ENCODE measurements around the gene SELENOK.

SELENOK gene

GRCh38 chr3:53902711-53903110 lies 11.1 kb upstream of the SELENOK start:
- Histone ChIP-seq H3K4me2 (ENCODE audit: low read length) (no peak overlapping the region), H3K4ac (ENCODE audit: low read depth, low read length) (no peak overlapping the region), H2BK12ac (ENCODE audit: low read length) (no peak overlapping the region), H3K9ac (ENCODE audit: low read length) (no peak overlapping the region), H3K79me2 (ENCODE audit: control insufficient read depth, insufficient read depth, low read length, poor library complexity) (no peaks in the 10 kb centered on the region), H4K91ac (ENCODE audit: low read depth, low read length) (no peak overlapping the region), H3K27ac (ENCODE audit: low read depth, low read length) (no peak overlapping the region), H3K36me3 (ENCODE audit: control insufficient read depth in 1 of 2, insufficient read depth in 2 of 2, low read length in 2 of 2) (no peaks in the 10 kb centered on the region), H3K9me3 (ENCODE audit: insufficient read depth, low read depth, low read length) (no peaks in the 10 kb centered on the region), H4K12ac (ENCODE audit: low read depth, low read length) (no peak overlapping the region), H3K79me1 (ENCODE audit: low read length) (no peaks in the 10 kb centered on the region), H4K8ac (ENCODE audit: low read depth, low read length) (no peak overlapping the region), H3K23ac (ENCODE audit: low read length) (no peak overlapping the region), H3K14ac (ENCODE audit: low read length) (no peak overlapping the region), H2BK5ac (ENCODE audit: low read depth, low read length, poor library complexity) (no peak overlapping the region), H2AFZ (ENCODE audit: insufficient read depth, low read length, poor library complexity) (no peak overlapping the region), H3K18ac (ENCODE audit: low read length) (no peak overlapping the region), H2BK120ac (ENCODE audit: insufficient read depth, low read length, poor library complexity) (no peak overlapping the region), H2AK5ac (ENCODE audit: low read length) (no peak overlapping the region), H3K4me1 (ENCODE audit: control insufficient read depth in 1 of 2, insufficient read depth in 2 of 2, low read length in 2 of 2) (no peaks in the 10 kb centered on the region), H3K27me3 (ENCODE audit: insufficient read depth, low read length) (no peaks in the 10 kb centered on the region), H3K4me3 (ENCODE audit: low read depth, low read length) (no peak overlapping the region)
- no CpG with 5 or more reads among the region's 5 CpGs for WGBS (ENCODE audit: extremely low coverage, insufficient coverage, insufficient read length)
- peak; percentile 73 to 84 for DNase-seq

GRCh38 chr3:53902067-53902466 lies 10.4 kb upstream of the SELENOK start:
- Histone ChIP-seq H3K79me2 (ENCODE audit: control insufficient read depth, insufficient read depth, low read length, poor library complexity) (no peaks in the 10 kb centered on the region), H3K4ac (ENCODE audit: low read depth, low read length) (no peak overlapping the region), H3K27me3 (ENCODE audit: insufficient read depth, low read length) (no peaks in the 10 kb centered on the region), H3K14ac (ENCODE audit: low read length) (no peak overlapping the region), H4K8ac (ENCODE audit: low read depth, low read length) (no peak overlapping the region), H3K23ac (ENCODE audit: low read length) (no peak overlapping the region), H3K9me3 (ENCODE audit: insufficient read depth, low read depth, low read length) (no peaks in the 10 kb centered on the region), H4K12ac (ENCODE audit: low read depth, low read length) (no peak overlapping the region), H3K4me1 (ENCODE audit: control insufficient read depth in 1 of 2, insufficient read depth in 2 of 2, low read length in 2 of 2) (no peaks in the 10 kb centered on the region), H2AFZ (ENCODE audit: insufficient read depth, low read length, poor library complexity) (no peak overlapping the region), H2BK5ac (ENCODE audit: low read depth, low read length, poor library complexity) (no peak overlapping the region), H2BK12ac (ENCODE audit: low read length) (no peak overlapping the region), H3K4me3 (ENCODE audit: low read depth, low read length) (no peak overlapping the region), H4K91ac (ENCODE audit: low read depth, low read length) (no peak overlapping the region), H3K4me2 (ENCODE audit: low read length) (no peak overlapping the region), H2BK120ac (ENCODE audit: insufficient read depth, low read length, poor library complexity) (no peak overlapping the region), H2AK5ac (ENCODE audit: low read length) (no peak overlapping the region), H3K79me1 (ENCODE audit: low read length) (no peaks in the 10 kb centered on the region), H3K27ac (ENCODE audit: low read depth, low read length) (no peak overlapping the region), H3K9ac (ENCODE audit: low read length) (no peak overlapping the region), H3K36me3 (ENCODE audit: control insufficient read depth in 1 of 2, insufficient read depth in 2 of 2, low read length in 2 of 2) (no peaks in the 10 kb centered on the region), H3K18ac (ENCODE audit: low read length) (no peak overlapping the region)
- no CpG with 5 or more reads among the region's 1 CpG for WGBS (ENCODE audit: extremely low coverage, insufficient coverage, insufficient read length)
- DNase-seq = no peak

DNA sequence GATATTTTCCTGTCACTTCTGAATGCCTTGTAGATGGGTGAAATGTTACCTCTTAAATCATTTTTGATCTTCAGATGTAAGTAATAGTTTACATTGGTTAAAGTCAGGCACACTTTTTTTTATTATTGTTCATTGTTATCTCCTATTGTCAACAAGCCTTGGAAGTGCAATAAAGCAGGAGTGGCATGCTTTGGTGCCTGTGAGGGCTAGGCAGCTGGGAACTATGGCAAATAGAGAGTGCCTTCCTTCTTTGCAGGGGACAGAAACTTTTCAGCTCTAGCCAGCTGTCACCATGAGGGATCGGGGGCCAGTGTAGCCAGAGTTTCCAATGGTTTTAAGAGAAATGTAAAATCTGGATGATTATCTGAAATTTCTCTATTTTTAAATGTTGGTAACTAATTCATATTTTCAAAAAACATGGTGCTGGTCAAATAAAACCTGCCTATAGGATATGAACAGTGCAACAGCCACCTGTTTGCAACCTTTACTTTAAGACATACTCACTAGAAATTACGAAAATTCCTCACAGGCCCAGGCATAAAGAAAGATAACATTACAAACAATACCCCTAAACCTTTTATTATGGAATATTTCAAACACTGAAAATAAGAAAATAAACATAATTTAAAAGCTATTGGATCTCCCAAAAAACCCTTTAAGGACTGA lies 9.1 kb upstream of the SELENOK start:
- no CpG with 5 or more reads among the region's 2 CpGs for WGBS (ENCODE audit: extremely low coverage, insufficient coverage, insufficient read length)
- no peak overlapping the region for H3K27ac ChIP-seq (ENCODE audit: low read depth, low read length)

DNA sequence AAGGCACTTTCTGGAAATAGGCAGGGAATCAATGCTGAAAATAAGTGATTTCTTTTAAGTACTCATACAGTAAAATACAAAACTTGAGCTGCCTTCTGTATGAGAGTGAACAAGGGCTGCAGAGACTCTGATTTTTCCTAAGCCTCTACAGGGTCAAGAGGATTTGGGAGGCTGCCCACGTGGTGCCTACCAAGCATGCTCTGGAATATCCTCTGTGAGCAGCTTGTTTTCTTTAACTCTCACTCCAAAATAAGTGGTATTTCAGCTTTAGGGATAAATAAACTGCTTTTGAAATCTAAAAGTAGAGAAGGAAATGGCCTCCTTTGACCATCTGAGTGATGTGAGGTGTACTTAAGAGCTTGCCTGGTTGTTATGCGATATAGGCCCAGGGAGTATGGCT lies 8.1 kb upstream of the SELENOK start:
- Histone ChIP-seq H3K79me2 (ENCODE audit: control insufficient read depth, insufficient read depth, low read length, poor library complexity) (no peaks in the 10 kb centered on the region), H2AFZ (ENCODE audit: insufficient read depth, low read length, poor library complexity) (no peak overlapping the region), H4K91ac (ENCODE audit: low read depth, low read length) (no peak overlapping the region), H2BK120ac (ENCODE audit: insufficient read depth, low read length, poor library complexity) (no peak overlapping the region), H3K4me1 (ENCODE audit: control insufficient read depth in 1 of 2, insufficient read depth in 2 of 2, low read length in 2 of 2) (no peaks in the 10 kb centered on the region), H3K9ac (ENCODE audit: low read length) (no peak overlapping the region), H3K14ac (ENCODE audit: low read length) (no peak overlapping the region), H3K4ac (ENCODE audit: low read depth, low read length) (no peak overlapping the region), H3K18ac (ENCODE audit: low read length) (no peak overlapping the region), H2BK5ac (ENCODE audit: low read depth, low read length, poor library complexity) (no peak overlapping the region), H3K23ac (ENCODE audit: low read length) (no peak overlapping the region), H3K27ac (ENCODE audit: low read depth, low read length) (no peak overlapping the region), H4K12ac (ENCODE audit: low read depth, low read length) (no peak overlapping the region), H3K9me3 (ENCODE audit: insufficient read depth, low read depth, low read length) (no peaks in the 10 kb centered on the region), H3K79me1 (ENCODE audit: low read length) (no peaks in the 10 kb centered on the region), H2BK12ac (ENCODE audit: low read length) (no peak overlapping the region), H3K27me3 (ENCODE audit: insufficient read depth, low read length) (no peaks in the 10 kb centered on the region), H2AK5ac (ENCODE audit: low read length) (no peak overlapping the region), H3K36me3 (ENCODE audit: control insufficient read depth in 1 of 2, insufficient read depth in 2 of 2, low read length in 2 of 2) (no peaks in the 10 kb centered on the region), H3K4me2 (ENCODE audit: low read length) (no peak overlapping the region), H3K4me3 (ENCODE audit: low read depth, low read length) (no peak overlapping the region), H4K8ac (ENCODE audit: low read depth, low read length) (no peak overlapping the region)
- no peak for DNase-seq
- no CpG with 5 or more reads among the region's 2 CpGs for WGBS (ENCODE audit: extremely low coverage, insufficient coverage, insufficient read length)

More for the DNA sequence above, 9.1 kb upstream of the SELENOK start:
- no peaks in the 10 kb centered on the region for H3K79me2 ChIP-seq (ENCODE audit: control insufficient read depth, insufficient read depth, low read length, poor library complexity)
- no peak overlapping the region for H2AK5ac ChIP-seq (ENCODE audit: low read length)
- no peak overlapping the region for H2AFZ ChIP-seq (ENCODE audit: insufficient read depth, low read length, poor library complexity)
- no peak overlapping the region for H4K91ac ChIP-seq (ENCODE audit: low read depth, low read length)
- H2BK12ac ChIP-seq (ENCODE audit: low read length) = no peak overlapping the region
- no peak overlapping the region for H4K12ac ChIP-seq (ENCODE audit: low read depth, low read length)
- H3K4me1 ChIP-seq (ENCODE audit: control insufficient read depth in 1 of 2, insufficient read depth in 2 of 2, low read length in 2 of 2) = no peaks in the 10 kb centered on the region
- H3K14ac ChIP-seq (ENCODE audit: low read length) = no peak overlapping the region
- no peak overlapping the region for H3K4me2 ChIP-seq (ENCODE audit: low read length)
- H4K8ac ChIP-seq (ENCODE audit: low read depth, low read length) = no peak overlapping the region
- H3K18ac ChIP-seq (ENCODE audit: low read length) = no peak overlapping the region
- H3K4ac ChIP-seq (ENCODE audit: low read depth, low read length) = no peak overlapping the region
- H3K27me3 ChIP-seq (ENCODE audit: insufficient read depth, low read length) = no peaks in the 10 kb centered on the region
- no peak overlapping the region for H3K9ac ChIP-seq (ENCODE audit: low read length)
- no peak for DNase-seq
- no peak overlapping the region for H3K4me3 ChIP-seq (ENCODE audit: low read depth, low read length)
- H3K9me3 ChIP-seq (ENCODE audit: insufficient read depth, low read depth, low read length) = no peaks in the 10 kb centered on the region
- no peak overlapping the region for H2BK120ac ChIP-seq (ENCODE audit: insufficient read depth, low read length, poor library complexity)
- H2BK5ac ChIP-seq (ENCODE audit: low read depth, low read length, poor library complexity) = no peak overlapping the region
- no peak overlapping the region for H3K23ac ChIP-seq (ENCODE audit: low read length)
- H3K79me1 ChIP-seq (ENCODE audit: low read length) = no peaks in the 10 kb centered on the region
- no peaks in the 10 kb centered on the region for H3K36me3 ChIP-seq (ENCODE audit: control insufficient read depth in 1 of 2, insufficient read depth in 2 of 2, low read length in 2 of 2)

Data from trophoblast cell (in vitro differentiated cells and primary cell).